K562 (cell line): ENCODE results near the gene ADIPOR1. TPM values are rescaled to one million over a fixed set of nuclear protein-coding genes. Genes with fewer than 3 reads are reported as not detected.

ENCODE experiments used
- ADNP ChIP-seq: fragments of 200-800 bp; sonication (Bioruptor generic); IDR thresholded peaks from 2 replicates; pipeline ENCODE4 v1.6.1; 2016; ENCODE audit warnings: missing genetic modification characterization, missing compliant biosample characterization
- CUX1 ChIP-seq: fragments of 200-800 bp; sonication (Bioruptor generic); IDR thresholded peaks from 2 replicates; pipeline ENCODE4 v1.6.1; 2016; ENCODE audit warnings: missing genetic modification characterization, missing compliant biosample characterization
- FOXP4 ChIP-seq: sonication (generic); formaldehyde crosslinking; IDR thresholded peaks from 2 replicates; pipeline ENCODE4 v1.8.0; 2022; ENCODE audit warnings: mild to moderate bottlenecking, missing genetic modification reagents, borderline replicate concordance
- PKNOX1 ChIP-seq: fragments of 450-650 bp; IDR thresholded peaks from 2 replicates; pipeline ENCODE4 v1.6.1; 2016
- polyA plus RNA-seq, 8 experiments: library from polyadenylated mRNA; depleted of rRNA in 4 of 8; stranded (reverse) in 5 of 8; unstranded in 3 of 8; fragments of >200 nt; fragmentation: Nextera tagmentation in 2 of 8; fragmentation: Illumina TruSeq in 1 of 8; extraction: Ambion mirVana in 2 of 8; extraction: Trizol in 1 of 8; gene quantifications; 2 replicates each; pipeline versions ENCODE4 v1.2.1 to v1.2.3, GENCODE V29; 2011 to 2014; ENCODE audit warnings: inconsistent platforms in 1 of 8, missing spikeins in 1 of 8
- total RNA-seq, 7 experiments: library from RNA; depleted of rRNA in 6 of 7; stranded (reverse); fragments of >200 nt in 6 of 7; fragmentation: Illumina TruSeq in 2 of 7; extraction: Trizol in 2 of 7; gene quantifications; 2 replicates each; pipeline versions ENCODE4 v1.2.1 to v1.2.3, GENCODE V29; 2011 to 2021; ENCODE audit warnings: low replicate concordance in 1 of 7

Gene ADIPOR1
- total and polyA plus RNA-seq, 9 of the 15 experiments (the other 6 are each of a cell fraction or from before 2014, with no cell fraction given) = 29.0 to 217 (median 100) TPM

GRCh38 chr1:202926581-202927491 is 31.3 kb downstream of the ADIPOR1 start, which contains the start of gene KLHL12 (continued):
- TF ChIP-seq CUX1 = 0 out of 2 replicates have a peak, but pooled peaks have one; percentile 24
- peak; percentile 83 for TF ChIP-seq PKNOX1
- TF ChIP-seq FOXP4 (CRISPR knock-in tag) = 0 out of 2 replicates have a peak, but pooled peaks have one; percentile 21
- TF ChIP-seq ADNP = no peak
